ENCODE data around the gene C20orf204. TPM values are rescaled to one million over a fixed set of nuclear protein-coding genes. Genes with fewer than 3 reads are reported as not detected.

Gene C20orf204
- total RNA-seq, 1 experiment from 2014 or later, result 1.1 TPM

DNA sequence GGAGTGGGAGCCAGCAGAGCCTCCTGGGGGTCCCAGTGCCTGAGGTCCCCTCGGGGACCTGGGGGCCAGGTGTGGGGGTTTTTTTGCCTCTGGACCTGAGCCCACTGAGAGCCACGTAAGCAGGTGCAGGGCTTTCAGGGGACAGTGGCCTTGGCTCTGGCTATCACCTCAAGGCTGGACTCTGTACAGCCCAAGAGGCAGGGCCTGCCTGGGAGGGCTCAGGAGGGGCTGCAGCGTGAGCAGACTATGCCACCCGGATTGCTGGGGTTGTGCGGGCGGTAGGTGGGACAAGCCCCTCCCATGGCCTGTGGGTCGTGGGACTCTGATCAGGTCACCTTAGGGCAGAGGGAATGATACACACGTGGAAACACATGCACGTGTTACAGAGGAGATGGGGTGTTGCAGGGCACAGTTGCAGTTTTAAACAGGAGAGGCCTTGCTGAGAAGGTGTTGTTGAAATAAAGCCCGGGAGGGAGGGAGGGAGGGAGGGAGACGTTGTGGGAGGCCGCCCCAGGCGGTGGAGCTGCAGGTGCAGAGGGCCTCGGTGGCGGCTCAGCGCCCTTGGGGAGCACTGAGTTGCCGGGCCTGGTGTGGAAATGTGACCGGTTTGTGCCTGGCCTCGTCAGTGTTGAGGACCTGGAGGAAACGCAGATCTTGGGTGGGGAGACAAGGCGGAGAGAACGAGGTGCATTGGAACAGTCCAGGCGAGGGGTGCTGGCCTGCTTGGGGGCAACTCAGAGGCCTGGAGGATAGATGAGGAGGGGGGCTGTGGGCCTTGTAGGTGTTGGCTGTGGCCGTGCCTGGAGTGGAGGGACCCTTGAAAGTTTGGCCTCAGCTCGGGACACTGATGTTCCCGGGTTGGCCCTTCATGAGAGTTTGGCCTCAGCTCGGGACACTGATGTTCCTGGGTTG is 29.3 kb downstream of the C20orf204 start:
- Histone ChIP-seq H3K27me3 (ENCODE audit: control insufficient read depth, insufficient read depth, low read length) (no peaks in the 10 kb centered on the region), H3K4me3 (ENCODE audit: insufficient read depth, low read depth, low read length) (no peak overlapping the region), H3K36me3 (replicated peaks; ENCODE audit: control insufficient read depth, insufficient read depth, low read length) (no peaks in the 10 kb centered on the region; the same call in 1 of the 2 replicates)
- no peak for DNase-seq

DNA sequence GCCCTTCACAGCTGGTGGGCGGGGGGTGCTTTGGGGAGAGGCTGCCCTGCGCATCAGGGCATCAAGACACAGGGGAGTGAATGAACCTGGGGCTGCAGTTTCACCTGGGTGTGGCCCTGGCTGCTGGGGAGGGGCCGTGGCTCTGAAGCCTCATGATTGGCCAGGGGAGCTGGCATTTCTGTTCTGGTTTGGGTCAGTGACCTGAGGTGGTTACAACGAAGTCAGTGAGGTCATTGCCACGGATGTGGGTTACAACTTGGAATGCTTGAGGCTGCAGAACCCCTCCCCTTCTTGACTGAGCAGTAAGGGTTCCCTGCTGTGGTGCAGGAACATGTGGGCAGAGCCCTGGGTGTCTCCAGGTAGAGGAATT is 30.0 kb downstream of the C20orf204 start:
- Histone ChIP-seq H3K4me3 (ENCODE audit: insufficient read depth, low read depth, low read length) (no peak overlapping the region), H3K36me3 (replicated peaks; ENCODE audit: control insufficient read depth, insufficient read depth, low read length) (no peaks in the 10 kb centered on the region; the same call in 1 of the 2 replicates), H3K27me3 (ENCODE audit: control insufficient read depth, insufficient read depth, low read length) (no peaks in the 10 kb centered on the region)
- peak; percentile 87 for DNase-seq

DNA sequence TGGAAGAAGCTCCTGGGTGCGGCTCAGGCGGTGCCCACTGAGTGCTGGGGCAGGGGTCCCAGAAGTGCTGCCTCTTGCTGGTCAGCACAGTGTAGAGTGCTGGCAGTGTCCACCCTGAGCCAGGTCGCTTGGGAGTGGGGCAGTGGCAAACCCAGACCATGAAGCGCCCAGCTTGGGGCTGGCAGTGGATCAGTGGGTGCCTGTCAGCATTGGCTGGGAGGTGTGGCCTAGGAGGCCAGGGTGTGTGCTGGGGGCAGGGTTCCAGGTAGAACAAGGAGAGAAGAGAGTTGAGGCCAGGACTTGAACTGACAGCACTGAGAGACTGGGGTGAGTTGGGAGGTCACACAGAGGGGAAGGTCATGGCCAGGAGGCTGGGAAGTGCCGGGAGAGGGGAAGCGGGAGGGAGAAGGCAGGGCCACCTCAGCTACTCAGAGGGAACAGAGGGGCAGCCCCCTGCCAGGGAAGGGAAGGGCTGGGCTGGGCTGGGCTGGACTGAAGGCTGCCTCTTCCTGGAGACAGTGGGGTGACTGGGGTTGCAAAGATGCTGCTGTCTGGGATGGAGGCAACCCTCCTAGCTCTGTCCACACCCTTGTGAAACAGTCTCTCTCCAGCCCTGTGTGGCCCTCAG is 31.1 kb downstream of the C20orf204 start:
- DNase-seq, result no peak
- H3K27me3 ChIP-seq (ENCODE audit: control insufficient read depth, insufficient read depth, low read length), result no peaks in the 10 kb centered on the region
- no peaks in the 10 kb centered on the region; the same call in 1 of the 2 replicates for H3K36me3 ChIP-seq (replicated peaks; ENCODE audit: control insufficient read depth, insufficient read depth, low read length)
- H3K4me3 ChIP-seq (ENCODE audit: insufficient read depth, low read depth, low read length), result no peak overlapping the region

DNA sequence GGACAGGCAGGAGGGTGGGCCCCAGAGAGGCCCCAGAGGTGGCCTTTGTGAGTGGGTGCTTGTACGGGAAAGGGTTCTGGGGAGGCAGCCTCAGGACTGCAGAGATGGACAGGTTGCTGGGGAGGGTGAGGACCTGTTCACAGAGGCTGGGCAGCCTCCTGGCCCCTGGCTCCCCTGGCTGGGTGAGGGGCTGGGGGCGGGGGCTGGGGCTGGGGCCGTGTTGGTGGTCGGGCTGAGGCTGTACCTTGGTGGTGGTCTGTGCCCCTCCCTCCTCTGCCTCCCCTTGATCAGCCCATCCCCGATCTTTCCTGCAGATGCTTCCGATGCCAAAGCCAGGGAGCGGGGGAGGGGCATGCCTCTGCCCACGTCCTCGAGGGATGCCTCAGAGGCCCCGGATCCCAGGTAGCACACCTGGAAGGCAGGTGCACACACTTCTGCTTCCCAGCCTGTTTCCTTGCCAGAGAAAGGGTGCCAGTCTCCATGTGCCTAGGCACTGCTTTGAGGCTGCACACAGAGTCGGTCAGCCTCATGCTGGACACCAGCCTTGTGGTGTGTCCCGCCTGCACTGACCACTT is 31.8 kb downstream of the C20orf204 start:
- peak; percentile 68 for DNase-seq
- no peaks in the 10 kb centered on the region; the same call in 1 of the 2 replicates for H3K36me3 ChIP-seq (replicated peaks; ENCODE audit: control insufficient read depth, insufficient read depth, low read length)
- H3K27me3 ChIP-seq (ENCODE audit: control insufficient read depth, insufficient read depth, low read length), result no peaks in the 10 kb centered on the region
- no peak overlapping the region for H3K4me3 ChIP-seq (ENCODE audit: insufficient read depth, low read depth, low read length)

DNA sequence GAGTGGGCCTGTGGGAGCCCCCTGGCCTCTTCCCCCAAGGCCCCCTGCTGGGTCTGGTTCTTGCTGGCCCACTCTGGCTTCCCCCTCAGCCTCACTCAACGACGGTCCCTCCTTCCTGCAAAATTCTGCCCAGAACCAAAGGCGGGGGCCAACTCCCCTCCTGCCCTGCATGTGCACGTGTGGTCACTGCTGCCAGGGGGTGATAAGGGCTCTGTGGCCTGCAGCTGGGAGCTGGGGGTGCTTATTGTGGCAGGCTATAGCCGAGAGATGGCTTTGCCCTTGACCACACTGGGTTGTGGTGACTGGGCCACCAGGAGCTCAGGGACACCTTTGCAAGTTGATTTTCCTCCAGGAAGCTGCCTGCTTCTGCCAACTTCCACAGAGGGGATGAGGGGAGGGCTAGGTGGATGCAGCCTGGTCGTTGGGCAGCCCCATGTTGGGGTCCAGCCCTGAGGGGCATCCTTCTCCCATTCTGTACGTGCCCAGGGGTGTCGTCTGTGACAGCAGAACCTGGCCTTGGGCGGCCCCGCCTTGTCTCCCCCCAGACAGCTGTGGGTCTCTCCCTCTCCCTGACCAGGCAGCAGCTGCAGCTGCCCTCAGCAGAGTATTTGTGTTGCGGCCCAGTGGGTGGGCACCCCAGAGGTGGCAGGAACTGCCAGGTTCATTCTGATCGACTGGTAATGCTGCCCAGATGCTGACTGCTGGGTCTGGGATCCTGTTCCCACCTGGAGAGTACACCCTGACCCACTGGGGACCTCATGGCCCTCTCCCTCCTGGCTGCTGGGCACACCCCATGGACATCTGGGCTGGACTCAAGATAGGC is 32.6 kb downstream of the C20orf204 start:
- no peaks in the 10 kb centered on the region; the same call in 1 of the 2 replicates for H3K36me3 ChIP-seq (replicated peaks; ENCODE audit: control insufficient read depth, insufficient read depth, low read length)
- no peak overlapping the region for H3K4me3 ChIP-seq (ENCODE audit: insufficient read depth, low read depth, low read length)
- DNase-seq, result no peak
- H3K27me3 ChIP-seq (ENCODE audit: control insufficient read depth, insufficient read depth, low read length), result no peaks in the 10 kb centered on the region

DNA sequence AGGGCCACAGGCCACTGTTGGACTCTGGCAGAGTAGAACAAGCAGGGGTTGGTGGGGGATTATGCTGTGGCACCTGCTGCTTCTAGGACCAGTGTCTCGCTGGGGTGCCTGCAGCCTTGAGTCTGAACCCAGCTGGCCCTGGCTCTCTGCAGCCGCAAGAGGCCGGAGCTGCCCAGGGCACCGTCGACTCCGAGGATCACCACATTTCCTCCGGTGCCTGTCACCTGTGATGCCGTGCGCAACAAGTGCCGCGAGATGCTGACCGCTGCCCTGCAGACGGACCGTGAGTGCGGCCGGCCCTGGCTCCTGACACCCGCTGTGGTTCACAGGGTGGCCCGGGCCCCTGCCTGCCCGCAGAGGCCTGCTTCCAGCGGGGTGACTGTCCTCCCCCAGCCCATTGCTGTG is 33.2 kb downstream of the C20orf204 start:
- Histone ChIP-seq H3K4me3 (ENCODE audit: insufficient read depth, low read depth, low read length) (no peak overlapping the region), H3K27me3 (ENCODE audit: control insufficient read depth, insufficient read depth, low read length) (no peaks in the 10 kb centered on the region), H3K36me3 (replicated peaks; ENCODE audit: control insufficient read depth, insufficient read depth, low read length) (no peaks in the 10 kb centered on the region; the same call in 1 of the 2 replicates)
- no peak for DNase-seq

DNA sequence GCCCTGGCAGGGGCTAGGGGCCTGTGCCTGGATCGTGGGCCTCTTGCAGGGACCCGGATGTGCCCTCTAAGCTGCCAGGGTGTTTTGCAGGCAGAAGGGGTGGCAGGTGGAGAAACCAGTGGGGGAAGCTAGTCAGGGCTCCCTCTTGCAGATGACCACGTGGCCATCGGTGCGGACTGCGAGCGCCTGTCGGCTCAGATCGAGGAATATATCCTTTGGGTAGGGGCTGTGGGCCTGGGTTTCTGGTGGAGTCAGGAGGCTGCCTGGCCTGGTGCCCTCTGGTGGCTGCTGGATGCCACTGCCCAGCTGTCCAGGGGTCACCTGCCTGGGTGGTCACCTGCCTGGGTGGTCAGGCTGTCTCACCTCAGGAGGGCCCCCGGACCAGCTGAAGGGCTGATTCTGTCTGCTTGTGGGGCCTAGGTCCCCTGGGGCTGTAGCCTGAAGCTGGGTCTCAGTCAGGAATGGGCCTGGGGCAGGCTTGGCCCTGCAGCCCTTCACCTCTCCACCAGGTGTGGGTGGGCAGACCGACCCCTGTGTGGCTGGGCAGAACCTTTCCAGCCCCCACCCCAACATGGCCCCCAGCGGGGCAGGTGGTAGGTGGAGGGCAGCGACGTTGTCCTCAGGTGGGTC is 33.7 kb downstream of the C20orf204 start:
- Histone ChIP-seq H3K36me3 (replicated peaks; ENCODE audit: control insufficient read depth, insufficient read depth, low read length) (no peaks in the 10 kb centered on the region; the same call in 1 of the 2 replicates), H3K27me3 (ENCODE audit: control insufficient read depth, insufficient read depth, low read length) (no peaks in the 10 kb centered on the region), H3K4me3 (ENCODE audit: insufficient read depth, low read depth, low read length) (no peak overlapping the region)
- peak; percentile 98 for DNase-seq

DNA sequence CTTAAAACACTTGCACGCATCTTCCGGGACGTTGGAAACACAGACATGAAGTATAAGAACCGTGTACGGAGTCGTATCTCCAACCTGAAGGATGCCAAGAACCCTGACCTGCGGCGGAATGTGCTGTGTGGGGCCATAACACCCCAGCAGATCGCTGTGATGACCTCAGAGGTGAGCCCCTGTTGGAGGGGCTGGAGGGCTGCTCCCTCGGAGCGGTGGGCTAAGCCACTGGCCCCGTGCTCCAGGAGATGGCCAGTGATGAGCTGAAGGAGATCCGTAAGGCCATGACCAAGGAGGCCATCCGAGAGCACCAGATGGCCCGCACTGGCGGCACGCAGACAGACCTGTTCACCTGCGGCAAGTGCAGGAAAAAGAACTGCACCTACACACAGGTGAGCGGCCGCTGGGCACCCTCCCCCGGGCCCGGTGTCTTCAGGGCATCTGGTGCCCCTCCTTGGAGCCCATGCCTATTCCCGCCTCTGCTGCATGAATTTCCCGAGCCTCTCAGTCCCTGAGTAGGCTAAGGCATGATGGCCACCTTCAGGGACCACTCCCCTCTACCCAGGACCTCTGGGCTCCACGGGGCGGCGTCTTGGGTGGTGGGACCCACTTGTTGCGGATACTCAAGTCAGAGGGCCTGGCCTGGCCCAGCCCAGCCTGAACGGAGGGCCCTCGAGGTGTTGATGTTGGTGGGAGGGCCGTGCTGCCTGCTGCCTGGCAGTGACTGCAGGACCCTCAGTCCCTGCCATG is 34.4 kb downstream of the C20orf204 start:
- DNase-seq, result no peak
- Histone ChIP-seq H3K4me3 (ENCODE audit: insufficient read depth, low read depth, low read length) (no peak overlapping the region), H3K36me3 (replicated peaks; ENCODE audit: control insufficient read depth, insufficient read depth, low read length) (no peaks in the 10 kb centered on the region; the same call in 1 of the 2 replicates), H3K27me3 (ENCODE audit: control insufficient read depth, insufficient read depth, low read length) (no peaks in the 10 kb centered on the region)

DNA sequence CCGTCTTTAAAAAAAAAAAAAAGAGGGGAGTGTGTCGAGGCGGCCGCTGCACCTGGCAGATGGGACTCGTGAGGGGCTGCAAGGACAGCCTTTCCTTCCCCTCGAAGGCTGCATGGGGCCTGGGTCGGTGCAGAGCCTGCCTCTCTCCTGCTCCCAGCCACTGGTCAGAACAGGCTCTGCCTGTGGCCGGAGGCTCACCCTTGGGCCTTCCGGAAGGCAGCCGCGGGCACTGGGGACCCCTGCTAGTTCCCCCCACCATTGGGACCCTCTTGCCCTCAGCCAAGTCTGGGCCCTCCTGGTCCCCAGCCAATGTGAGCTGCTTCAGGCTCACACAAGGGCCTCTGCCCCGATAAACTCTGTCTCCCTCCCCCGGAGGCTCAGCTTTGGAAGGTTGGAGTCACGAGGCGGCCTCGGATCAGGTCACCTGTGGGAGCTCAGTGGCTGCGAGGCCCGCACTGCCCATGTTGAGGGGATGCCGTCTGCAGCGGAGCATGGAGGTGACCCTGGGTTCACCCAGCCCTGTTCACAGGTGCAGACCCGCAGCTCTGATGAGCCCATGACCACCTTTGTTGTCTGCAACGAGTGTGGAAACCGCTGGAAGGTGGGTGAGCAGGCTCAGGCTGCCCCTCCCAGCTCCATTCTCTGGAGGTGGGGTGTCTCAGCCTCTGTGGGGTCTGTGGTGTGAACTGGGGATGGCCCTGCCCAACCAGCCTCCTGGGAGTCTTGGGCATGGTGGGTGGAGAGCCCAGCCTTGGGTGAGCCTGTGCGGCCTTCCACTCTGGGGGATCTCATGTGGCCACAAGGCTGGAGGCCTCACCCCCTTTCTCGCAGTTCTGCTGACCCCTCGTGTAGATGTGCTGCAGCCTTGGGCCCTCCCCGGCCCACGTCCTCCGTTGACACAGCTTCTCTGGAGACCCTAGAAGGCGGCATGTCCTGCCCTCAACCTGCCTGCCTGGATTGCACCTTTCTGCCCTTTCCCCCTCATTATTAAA is 35.7 kb downstream of the C20orf204 start:
- Histone ChIP-seq H3K4me3 (ENCODE audit: insufficient read depth, low read depth, low read length) (no peak overlapping the region), H3K36me3 (replicated peaks; ENCODE audit: control insufficient read depth, insufficient read depth, low read length) (no peaks in the 10 kb centered on the region; the same call in 1 of the 2 replicates), H3K27me3 (ENCODE audit: control insufficient read depth, insufficient read depth, low read length) (no peaks in the 10 kb centered on the region)
- DNase-seq, result no peak

DNA sequence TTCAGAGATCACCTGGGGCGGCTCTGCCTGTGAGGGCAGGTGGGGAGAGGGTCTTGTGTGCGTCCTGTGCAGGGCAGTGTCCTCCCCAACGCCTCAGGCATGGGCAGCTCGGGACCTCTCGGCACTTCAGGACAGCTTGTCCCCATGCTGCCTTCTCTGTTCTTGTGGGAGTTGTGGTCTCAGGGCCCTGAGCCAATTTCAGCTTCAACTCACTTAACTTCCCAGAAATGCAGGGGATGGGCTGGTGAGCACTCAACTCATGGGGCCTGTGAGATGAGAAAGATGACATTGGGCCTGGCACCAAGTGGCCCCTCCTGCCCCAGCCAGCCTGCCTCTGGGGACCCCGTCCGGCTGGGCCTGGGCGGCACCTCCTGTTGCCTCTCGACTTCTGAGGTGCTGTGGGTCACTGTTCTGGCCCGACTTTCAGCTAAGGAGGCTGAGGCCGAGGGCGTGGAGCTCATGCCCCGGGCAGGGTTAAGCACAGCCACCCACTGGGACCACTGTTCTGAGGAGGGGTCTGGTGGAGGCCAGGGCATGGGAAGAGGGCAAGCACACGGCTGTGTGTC is 36.6 kb downstream of the C20orf204 start:
- Histone ChIP-seq H3K27me3 (ENCODE audit: control insufficient read depth, insufficient read depth, low read length) (no peaks in the 10 kb centered on the region), H3K4me3 (ENCODE audit: insufficient read depth, low read depth, low read length) (no peak overlapping the region), H3K36me3 (replicated peaks; ENCODE audit: control insufficient read depth, insufficient read depth, low read length) (no peaks in the 10 kb centered on the region; the same call in 1 of the 2 replicates)
- DNase-seq, result no peak

DNA sequence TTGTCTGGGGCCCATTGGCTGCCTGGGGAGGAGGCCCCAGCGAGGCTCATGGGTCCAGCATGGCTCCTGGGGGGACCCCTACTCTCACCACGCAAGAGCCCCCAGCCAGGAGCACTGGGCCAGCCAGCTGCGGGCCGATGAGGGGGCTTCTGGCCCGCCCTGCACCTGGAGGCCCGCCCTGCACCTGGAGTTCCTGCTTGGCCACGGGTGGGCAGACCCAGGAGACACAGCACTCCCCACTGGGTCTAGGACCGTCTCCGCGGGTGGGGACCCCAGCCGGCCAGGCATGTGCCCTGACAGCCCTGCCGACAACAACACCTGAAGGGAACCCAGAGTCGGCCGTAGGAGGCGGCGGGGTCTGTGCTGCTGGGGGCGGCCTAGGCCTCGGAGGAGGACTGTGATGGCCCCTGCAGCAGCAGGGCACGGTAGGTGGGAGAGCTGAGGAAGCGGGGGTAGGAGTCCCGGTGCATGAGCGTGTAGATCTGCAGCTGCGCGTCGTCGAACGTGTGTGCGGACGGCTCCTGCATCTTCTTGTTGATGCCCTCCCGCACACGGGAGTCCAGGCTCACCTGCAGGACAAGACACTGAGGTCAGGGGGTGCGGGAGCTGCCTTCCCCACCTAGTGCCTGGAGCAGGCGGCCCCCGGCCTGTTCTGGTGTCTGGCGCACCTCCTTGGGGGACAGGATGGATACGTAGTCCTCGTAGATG is 37.6 kb downstream of the C20orf204 start:
- no peaks in the 10 kb centered on the region for H3K27me3 ChIP-seq (ENCODE audit: control insufficient read depth, insufficient read depth, low read length)
- H3K36me3 ChIP-seq (replicated peaks; ENCODE audit: control insufficient read depth, insufficient read depth, low read length), result no peaks in the 10 kb centered on the region; the same call in 1 of the 2 replicates
- no peak for DNase-seq
- H3K4me3 ChIP-seq (ENCODE audit: insufficient read depth, low read depth, low read length), result no peak overlapping the region

All from H7 (cell line).